Type B pancreatic cell (in vitro differentiated cells): ENCODE data around the gene SUSD3. TPM values are rescaled to one million over a fixed set of nuclear protein-coding genes. Genes with fewer than 3 reads are reported as not detected.

Experiments
- DNase-seq: peaks from one replicate; pipeline ENCODE4 v3.0.0; 2021; ENCODE audit warnings: mixed read lengths; ENCODE audit not compliant: unreplicated experiment; ENCODE audit errors: extremely low spot score
- H3K27ac Mint-ChIP-seq: 2 replicates; pipeline ENCODE4 v1.8.0; 2021; ENCODE audit warnings: mild to moderate bottlenecking, mixed read lengths
- H3K27me3 Mint-ChIP-seq: 2 replicates; pipeline ENCODE4 v1.8.0; 2021; ENCODE audit warnings: mixed read lengths
- H3K36me3 Mint-ChIP-seq: 2 replicates; pipeline ENCODE4 v1.8.0; 2021; ENCODE audit warnings: mixed read lengths
- H3K4me1 Mint-ChIP-seq: one replicate; pipeline ENCODE4 v1.8.0; 2021; ENCODE audit warnings: mixed read lengths; ENCODE audit not compliant: unreplicated experiment
- H3K4me3 Mint-ChIP-seq: 2 replicates; pipeline ENCODE4 v1.8.0; 2021; ENCODE audit warnings: mild to moderate bottlenecking, mixed read lengths
- H3K9me3 Mint-ChIP-seq: 2 replicates; pipeline ENCODE4 v1.8.0; 2021; ENCODE audit warnings: mixed read lengths
- total RNA-seq: library from RNA; stranded (reverse); gene quantifications from 2 replicates; pipeline ENCODE4 v1.2.1, GENCODE V29; 2021; ENCODE audit warnings: low replicate concordance
- TF ChIP-seq, protein P1 (sequence below): fragments of 200-600 bp; sonication (generic); conservative IDR thresholded peaks from 2 replicates; pipeline ENCODE4 v1.5.0; 2021; ENCODE audit warnings: antibody characterized with exemption, mild to moderate bottlenecking

The SUSD3 gene
- total RNA-seq, 1 donor from 2014 or later = 1.5 TPM

DNA sequence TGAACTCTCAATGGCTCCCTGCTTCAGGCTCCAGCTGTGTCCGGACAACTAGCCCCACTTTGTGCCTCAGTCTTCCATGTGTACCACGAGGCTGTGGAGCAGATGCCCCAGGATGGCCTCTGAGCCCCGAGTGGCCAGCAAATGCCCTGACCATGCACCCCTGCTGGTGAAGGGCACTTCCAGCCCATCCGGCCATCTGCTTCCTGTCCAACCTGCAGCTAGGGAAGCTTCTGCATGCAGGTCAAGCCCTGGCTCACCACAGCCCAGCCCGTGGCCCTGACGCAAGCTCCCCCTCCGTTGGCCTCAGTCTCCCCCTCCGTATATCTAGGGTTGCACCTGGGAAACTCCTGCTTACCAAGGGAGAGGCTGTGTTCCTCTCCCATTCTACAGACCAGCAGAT, 70.8 kb downstream of the SUSD3 start:
- H3K27ac Mint-ChIP-seq = no peak overlapping the region
- H3K9me3 Mint-ChIP-seq = no peaks in the 10 kb centered on the region
- peaks cover 18% of the 10 kb centered on the region for H3K4me1 Mint-ChIP-seq
- no peaks in the 10 kb centered on the region for H3K36me3 Mint-ChIP-seq
- no peak for DNase-seq
- H3K4me3 Mint-ChIP-seq = no peak overlapping the region
- no peaks in the 10 kb centered on the region for H3K27me3 Mint-ChIP-seq
- TF ChIP-seq, protein P1, sequence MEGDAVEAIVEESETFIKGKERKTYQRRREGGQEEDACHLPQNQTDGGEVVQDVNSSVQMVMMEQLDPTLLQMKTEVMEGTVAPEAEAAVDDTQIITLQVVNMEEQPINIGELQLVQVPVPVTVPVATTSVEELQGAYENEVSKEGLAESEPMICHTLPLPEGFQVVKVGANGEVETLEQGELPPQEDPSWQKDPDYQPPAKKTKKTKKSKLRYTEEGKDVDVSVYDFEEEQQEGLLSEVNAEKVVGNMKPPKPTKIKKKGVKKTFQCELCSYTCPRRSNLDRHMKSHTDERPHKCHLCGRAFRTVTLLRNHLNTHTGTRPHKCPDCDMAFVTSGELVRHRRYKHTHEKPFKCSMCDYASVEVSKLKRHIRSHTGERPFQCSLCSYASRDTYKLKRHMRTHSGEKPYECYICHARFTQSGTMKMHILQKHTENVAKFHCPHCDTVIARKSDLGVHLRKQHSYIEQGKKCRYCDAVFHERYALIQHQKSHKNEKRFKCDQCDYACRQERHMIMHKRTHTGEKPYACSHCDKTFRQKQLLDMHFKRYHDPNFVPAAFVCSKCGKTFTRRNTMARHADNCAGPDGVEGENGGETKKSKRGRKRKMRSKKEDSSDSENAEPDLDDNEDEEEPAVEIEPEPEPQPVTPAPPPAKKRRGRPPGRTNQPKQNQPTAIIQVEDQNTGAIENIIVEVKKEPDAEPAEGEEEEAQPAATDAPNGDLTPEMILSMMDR = no peak

DNA sequence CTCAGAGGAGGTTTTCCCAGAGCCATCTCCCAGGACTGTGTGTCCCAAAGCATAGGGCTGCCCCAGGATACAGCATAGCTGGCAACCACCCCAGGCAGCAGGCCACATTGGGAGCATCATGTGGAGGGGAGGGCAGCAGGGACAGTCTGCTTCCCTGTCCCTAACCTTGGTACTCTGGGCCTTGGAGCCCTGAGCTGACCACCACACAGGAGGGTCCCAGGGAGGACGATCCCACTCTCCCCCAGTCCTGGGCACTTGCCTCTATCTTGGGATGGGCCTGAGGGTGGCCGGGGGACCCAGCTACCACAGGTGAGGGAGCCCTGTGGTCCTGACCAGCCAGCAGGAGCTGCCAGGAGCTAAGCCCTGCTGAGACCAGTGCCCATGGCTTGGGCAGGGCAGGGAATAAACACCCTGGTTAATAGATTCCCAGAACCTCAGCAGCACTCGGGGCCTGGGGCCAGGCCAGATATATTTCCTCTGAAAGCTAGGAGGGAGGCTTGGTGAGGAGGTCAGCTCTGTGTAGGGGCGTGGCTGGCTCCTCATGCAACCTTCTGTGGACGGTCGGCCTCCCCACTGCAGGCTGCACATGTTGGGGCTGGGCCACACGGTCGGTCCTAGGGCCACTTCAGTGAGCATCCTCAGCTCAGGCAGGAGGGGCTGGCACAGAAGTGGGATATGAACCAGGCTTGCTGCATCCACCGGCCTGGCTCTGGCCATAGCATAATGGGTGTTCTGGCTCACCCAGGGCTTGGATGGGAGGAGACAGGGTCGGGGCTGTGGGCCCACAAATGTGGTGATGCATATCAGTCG, 71.4 kb downstream of the SUSD3 start:
- no peaks in the 10 kb centered on the region for H3K36me3 Mint-ChIP-seq
- peaks cover 18% of the 10 kb centered on the region for H3K4me1 Mint-ChIP-seq
- H3K27me3 Mint-ChIP-seq = no peaks in the 10 kb centered on the region
- no peak overlapping the region for H3K4me3 Mint-ChIP-seq
- TF ChIP-seq, protein P1 = no peak
- H3K9me3 Mint-ChIP-seq = no peaks in the 10 kb centered on the region
- H3K27ac Mint-ChIP-seq = no peak overlapping the region
- peak; percentile 67 for DNase-seq

DNA sequence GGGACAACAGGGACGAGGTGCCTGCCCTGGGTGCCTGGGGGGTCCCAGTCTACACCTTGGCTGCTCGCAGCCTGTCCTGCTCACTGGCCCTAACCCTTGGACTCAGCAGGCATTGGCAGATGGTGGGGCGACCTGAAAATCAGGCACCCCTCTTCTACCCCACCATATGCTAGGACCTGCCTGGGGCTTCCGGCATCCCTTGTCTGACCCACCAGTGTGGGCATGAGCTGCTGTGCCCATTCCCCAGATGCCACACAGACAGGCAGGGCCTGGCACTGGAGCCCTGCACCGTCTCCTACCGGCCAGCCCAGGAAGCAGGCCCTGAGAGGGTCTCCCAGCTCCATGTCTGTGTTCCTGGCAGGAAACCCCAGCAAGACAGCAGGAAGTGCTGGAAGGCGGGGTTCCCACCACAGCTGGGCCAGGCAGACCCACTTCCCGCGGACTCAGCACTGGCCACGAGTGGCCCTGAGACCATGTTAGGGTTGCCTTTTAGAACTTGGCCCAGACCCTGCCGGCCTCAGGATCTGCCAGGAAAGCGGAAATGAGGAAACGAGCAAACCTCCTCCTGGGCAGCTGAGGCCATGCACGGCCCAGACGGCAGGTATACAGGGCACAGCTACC, 72.5 kb downstream of the SUSD3 start:
- H3K4me3 Mint-ChIP-seq = peak overlapping the region; percentile 52
- no peaks in the 10 kb centered on the region for H3K27me3 Mint-ChIP-seq
- DNase-seq = peak; percentile 66
- no peaks in the 10 kb centered on the region for H3K36me3 Mint-ChIP-seq
- H3K4me1 Mint-ChIP-seq = peaks cover 18% of the 10 kb centered on the region
- no peak overlapping the region for H3K27ac Mint-ChIP-seq
- TF ChIP-seq, protein P1 = no peak
- H3K9me3 Mint-ChIP-seq = no peaks in the 10 kb centered on the region

DNA sequence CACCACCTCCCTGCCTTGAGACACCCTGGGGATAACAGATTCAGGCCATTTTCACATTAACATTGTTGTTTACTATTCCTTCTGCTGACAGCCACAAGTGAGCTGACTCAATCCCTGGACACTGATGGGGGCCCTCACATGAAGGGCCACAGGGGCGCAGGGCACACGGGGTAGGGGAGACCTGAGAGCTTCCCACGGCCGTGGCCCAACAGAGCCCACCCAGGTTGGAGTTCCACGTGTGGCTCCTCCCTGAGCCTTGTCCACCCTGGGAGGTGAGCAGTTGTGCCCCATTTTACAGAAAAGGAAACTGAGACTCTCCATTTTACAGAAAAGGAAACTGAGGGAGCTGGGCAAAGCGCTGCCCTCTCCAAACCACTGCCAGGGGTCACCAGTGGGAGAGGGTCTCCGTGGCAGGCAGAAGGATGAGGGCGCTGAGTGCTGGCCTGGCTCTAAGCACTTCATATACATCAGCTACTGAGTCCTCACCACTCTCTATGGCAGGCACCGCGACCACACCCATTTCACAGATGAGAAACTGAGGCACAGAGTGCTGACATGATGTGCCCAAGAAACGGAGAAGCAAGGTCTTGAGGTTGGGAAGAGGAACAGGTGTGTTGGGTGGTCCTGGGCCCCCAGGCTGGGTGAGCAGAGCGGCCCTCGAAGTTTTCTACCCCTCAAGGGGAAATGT, 73.2 kb downstream of the SUSD3 start:
- no peaks in the 10 kb centered on the region for H3K9me3 Mint-ChIP-seq
- DNase-seq = no peak
- H3K27ac Mint-ChIP-seq = no peak overlapping the region
- H3K4me1 Mint-ChIP-seq = peaks cover 13% of the 10 kb centered on the region
- TF ChIP-seq, protein P1 = no peak
- no peaks in the 10 kb centered on the region for H3K27me3 Mint-ChIP-seq
- H3K36me3 Mint-ChIP-seq = no peaks in the 10 kb centered on the region
- peak overlapping the region; percentile 52 for H3K4me3 Mint-ChIP-seq

DNA sequence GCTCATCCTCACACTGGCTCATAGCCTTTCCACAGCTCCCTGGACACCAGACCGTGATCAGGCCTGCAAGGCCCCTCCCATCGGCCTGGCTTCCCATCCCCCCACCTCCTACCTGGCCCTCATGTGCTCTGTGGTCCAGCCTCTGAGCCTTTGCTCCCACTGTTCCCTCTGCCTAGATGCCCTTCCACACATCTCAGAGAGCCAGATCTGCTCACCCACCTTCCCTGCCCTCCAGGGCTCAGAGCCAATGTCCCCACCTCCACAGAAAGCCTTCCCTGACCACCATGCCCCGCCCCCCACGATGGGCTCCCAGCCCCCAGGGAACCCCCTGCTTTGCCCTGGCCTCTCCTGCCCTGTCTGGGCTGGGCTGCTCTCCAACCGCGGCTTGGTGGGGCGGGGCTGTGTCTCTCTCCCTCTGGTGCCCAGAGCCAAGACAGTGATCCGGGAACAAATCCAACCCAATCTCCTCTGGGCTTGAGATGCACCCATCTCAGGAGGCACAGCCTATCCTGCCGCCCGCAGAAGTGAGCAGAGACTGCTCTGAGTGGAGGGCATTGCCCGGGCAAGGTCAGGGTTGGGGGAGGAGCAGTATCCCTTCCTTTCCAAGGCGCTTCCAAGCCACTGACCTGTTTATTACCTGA, 73.9 kb downstream of the SUSD3 start:
- no peaks in the 10 kb centered on the region for H3K36me3 Mint-ChIP-seq
- peaks cover 7% of the 10 kb centered on the region for H3K4me1 Mint-ChIP-seq
- peak overlapping the region; percentile 87 for H3K4me3 Mint-ChIP-seq
- H3K27me3 Mint-ChIP-seq = no peaks in the 10 kb centered on the region
- no peak for DNase-seq
- H3K27ac Mint-ChIP-seq = peak overlapping the region; percentile 74
- TF ChIP-seq, protein P1 = no peak
- no peaks in the 10 kb centered on the region for H3K9me3 Mint-ChIP-seq
